ENCODE data around the gene CDH11. TPM values are rescaled to one million over a fixed set of nuclear protein-coding genes. Genes with fewer than 3 reads are reported as not detected.

Gene CDH11
- polyA plus RNA-seq, 1 donor from 2014 or later = 22.9 TPM

GRCh38 chr16:64910356-64910755 lies 211.5 kb downstream of the CDH11 start:
- H3K9me3 ChIP-seq (ENCODE audit: low read length) = no peaks in the 10 kb centered on the region
- H3K4me2 ChIP-seq (ENCODE audit: low read length) = no peak overlapping the region
- H3K27ac ChIP-seq (ENCODE audit: low read length) = no peak overlapping the region
- no peaks in the 10 kb centered on the region for H4K20me1 ChIP-seq (ENCODE audit: insufficient read depth)
- H3F3A ChIP-seq (ENCODE audit: insufficient read depth, low read length, poor library complexity, severe bottlenecking) = no peaks in the 10 kb centered on the region
- TF ChIP-seq TAF1 (IDR thresholded peaks at IDR 0.05; ENCODE audit: low read depth) = no peak
- no peak for TF ChIP-seq REST (IDR thresholded peaks at IDR 0.05; ENCODE audit: borderline replicate concordance)
- H3K9me2 ChIP-seq (ENCODE audit: insufficient read depth, low read length) = no peaks in the 10 kb centered on the region
- H3K79me2 ChIP-seq (replicated peaks; ENCODE audit: insufficient read depth, low read length) = no peaks in the 10 kb centered on the region
- H3K4me3 ChIP-seq (ENCODE audit: low read length) = no peak overlapping the region
- no peaks in the 10 kb centered on the region for H3K27me3 ChIP-seq (ENCODE audit: insufficient read depth, low read depth, low read length)
- no peak overlapping the region for H2AFZ ChIP-seq (ENCODE audit: low read depth, low read length)
- no peaks in the 10 kb centered on the region for H3K36me3 ChIP-seq (ENCODE audit: insufficient read depth, low read length)
- H3K9ac ChIP-seq (ENCODE audit: low read length) = no peak overlapping the region

GRCh38 chr16:64907844-64908243 lies 214.0 kb downstream of the CDH11 start:
- Histone ChIP-seq H3K9ac (ENCODE audit: low read length) (no peak overlapping the region), H2AFZ (ENCODE audit: low read depth, low read length) (no peak overlapping the region), H3K27me3 (ENCODE audit: insufficient read depth, low read depth, low read length) (no peaks in the 10 kb centered on the region), H3K9me3 (ENCODE audit: low read length) (no peaks in the 10 kb centered on the region), H3K27ac (ENCODE audit: low read length) (no peak overlapping the region), H3K79me2 (replicated peaks; ENCODE audit: insufficient read depth, low read length) (no peaks in the 10 kb centered on the region), H3F3A (ENCODE audit: insufficient read depth, low read length, poor library complexity, severe bottlenecking) (no peaks in the 10 kb centered on the region), H4K20me1 (ENCODE audit: insufficient read depth) (no peaks in the 10 kb centered on the region), H3K4me2 (ENCODE audit: low read length) (no peak overlapping the region), H3K36me3 (ENCODE audit: insufficient read depth, low read length) (no peaks in the 10 kb centered on the region), H3K9me2 (ENCODE audit: insufficient read depth, low read length) (no peaks in the 10 kb centered on the region), H3K4me3 (ENCODE audit: low read length) (no peak overlapping the region)
- TF ChIP-seq CTCF (IDR thresholded peaks at IDR 0.05; ENCODE audit: poor library complexity, severe bottlenecking) (no peak), REST (IDR thresholded peaks at IDR 0.05; ENCODE audit: borderline replicate concordance) (no peak), SMC3 (conservative IDR thresholded peaks at IDR 0.05; ENCODE audit: poor library complexity) (no peak), EZH2 (IDR thresholded peaks at IDR 0.05; ENCODE audit: borderline replicate concordance, insufficient read depth, low read length, poor library complexity, severe bottlenecking) (no peak), MXI1 (conservative IDR thresholded peaks at IDR 0.05; ENCODE audit: poor library complexity, severe bottlenecking) (no peak), EP300 (conservative IDR thresholded peaks at IDR 0.05; ENCODE audit: poor library complexity, severe bottlenecking) (no peak), TAF1 (IDR thresholded peaks at IDR 0.05; ENCODE audit: low read depth) (no peak), POLR2AphosphoS5 (IDR thresholded peaks at IDR 0.05) (no peak), RAD21 (conservative IDR thresholded peaks at IDR 0.05) (no peak)
